ENCODE data around the gene HECTD4.

Gene HECTD4

GRCh38 chr12:112236786-112237185, 145.4 kb downstream of the HECTD4 start:
- Histone ChIP-seq H3K4me2 (ENCODE audit: insufficient read depth, low read length, poor library complexity, severe bottlenecking) (no peak overlapping the region), H3K18ac (ENCODE audit: low read length) (no peak overlapping the region), H3K9ac (ENCODE audit: low read depth, low read length, poor library complexity) (no peak overlapping the region), H4K8ac (ENCODE audit: low read depth, low read length) (no peak overlapping the region), H2BK120ac (ENCODE audit: low read depth, low read length) (no peak overlapping the region), H2BK12ac (ENCODE audit: low read length) (no peak overlapping the region), H3K23ac (ENCODE audit: low read depth, low read length, poor library complexity) (no peak overlapping the region), H2BK15ac (ENCODE audit: low read length) (no peak overlapping the region), H2AFZ (ENCODE audit: low read length) (no peak overlapping the region), H2BK5ac (ENCODE audit: low read length) (no peak overlapping the region), H3K4ac (ENCODE audit: low read length) (no peak overlapping the region), H3K27me3 (ENCODE audit: control insufficient read depth in 3 of 3, insufficient read depth in 3 of 3, low read depth in 1 of 3, low read length in 3 of 3) (no peaks in the 10 kb centered on the region), H3K79me1 (ENCODE audit: low read depth, low read length) (no peaks in the 10 kb centered on the region), H2AK5ac (ENCODE audit: low read depth, low read length) (no peak overlapping the region), H3K4me1 (ENCODE audit: control insufficient read depth in 2 of 2, insufficient read depth in 1 of 2, low read depth in 1 of 2, low read length in 2 of 2) (no peaks in the 10 kb centered on the region), H3K9me3 (replicated peaks in 1 of 2; ENCODE audit: control insufficient read depth in 2 of 2, insufficient read depth in 1 of 2, low read depth in 1 of 2, low read length in 2 of 2) (no peaks in the 10 kb centered on the region), H3K4me3 (ENCODE audit: low read length in 2 of 2) (no peak overlapping the region), H3K14ac (ENCODE audit: low read length) (no peak overlapping the region), H4K91ac (ENCODE audit: low read depth, low read length, poor library complexity) (no peak overlapping the region), H3K27ac (replicated peaks; ENCODE audit: low read length) (no peak overlapping the region), H3K36me3 (replicated peaks in 1 of 2; ENCODE audit: control insufficient read depth in 2 of 2, insufficient read depth in 2 of 2, low read length in 2 of 2) (peaks cover 25 to 88% of the 10 kb centered on the region in 2 donors)
- no peak for DNase-seq (ENCODE audit: low spot score)
- no CpG with 5 or more reads among the region's 7 CpGs for WGBS, 2 donors (ENCODE audit: extremely low coverage in 2 of 2, insufficient read length in 2 of 2, insufficient replicate concordance in 1 of 2)

DNA sequence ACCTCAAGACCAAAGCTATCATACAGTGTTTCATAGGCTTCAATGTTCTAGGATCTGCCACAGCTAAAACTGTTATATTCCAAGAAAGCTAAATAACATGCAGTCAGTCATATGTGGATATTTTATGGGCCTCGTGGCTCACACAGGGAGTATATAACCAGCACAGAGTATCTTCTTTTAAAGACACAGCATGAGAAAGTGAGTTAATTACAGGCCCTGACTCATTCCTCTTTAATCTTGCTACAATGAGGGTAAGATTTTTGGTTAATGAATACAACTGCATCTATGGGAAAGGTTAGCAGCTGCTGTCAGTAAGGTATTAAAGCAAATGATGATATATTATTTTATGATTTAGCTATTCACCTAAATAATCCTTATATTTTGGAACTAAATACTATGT, 145.8 kb downstream of the HECTD4 start:
- H3K23ac ChIP-seq (ENCODE audit: low read depth, low read length, poor library complexity) = no peak overlapping the region
- no peak for DNase-seq (ENCODE audit: low spot score)

DNA sequence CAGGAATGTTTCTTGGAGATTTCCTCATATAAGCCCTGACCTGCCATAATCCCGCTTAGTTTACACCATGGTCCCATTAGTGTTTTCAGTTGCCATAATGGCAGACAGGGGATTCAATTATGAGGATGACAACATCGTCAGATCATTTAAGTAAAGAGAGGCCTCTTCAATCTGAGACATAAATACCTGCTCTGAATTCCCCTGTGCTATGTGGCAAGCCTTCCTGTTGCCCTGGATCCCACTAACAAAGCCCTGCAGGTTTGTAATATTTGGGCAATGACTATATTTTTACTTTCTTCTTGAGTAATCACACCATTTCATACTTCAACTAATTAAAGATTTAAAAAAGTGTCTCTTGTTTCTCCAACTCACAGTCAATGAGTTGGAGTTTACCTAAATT, 147.9 kb downstream of the HECTD4 start:
- Histone ChIP-seq H3K36me3 (replicated peaks in 1 of 2; ENCODE audit: control insufficient read depth in 2 of 2, insufficient read depth in 2 of 2, low read length in 2 of 2) (peaks cover 29 to 88% of the 10 kb centered on the region in 2 donors), H4K91ac (ENCODE audit: low read depth, low read length, poor library complexity) (no peak overlapping the region), H2AFZ (ENCODE audit: low read length) (no peak overlapping the region), H2BK5ac (ENCODE audit: low read length) (no peak overlapping the region), H3K4me2 (ENCODE audit: insufficient read depth, low read length, poor library complexity, severe bottlenecking) (no peak overlapping the region), H3K79me1 (ENCODE audit: low read depth, low read length) (no peaks in the 10 kb centered on the region), H2BK12ac (ENCODE audit: low read length) (no peak overlapping the region), H2BK120ac (ENCODE audit: low read depth, low read length) (no peak overlapping the region), H3K23ac (ENCODE audit: low read depth, low read length, poor library complexity) (no peak overlapping the region), H3K14ac (ENCODE audit: low read length) (no peak overlapping the region), H4K8ac (ENCODE audit: low read depth, low read length) (no peak overlapping the region), H2BK15ac (ENCODE audit: low read length) (no peak overlapping the region), H3K27ac (replicated peaks; ENCODE audit: low read length) (no peak overlapping the region), H3K9me3 (replicated peaks in 1 of 2; ENCODE audit: control insufficient read depth in 2 of 2, insufficient read depth in 1 of 2, low read depth in 1 of 2, low read length in 2 of 2) (no peaks in the 10 kb centered on the region), H3K27me3 (ENCODE audit: control insufficient read depth in 3 of 3, insufficient read depth in 3 of 3, low read depth in 1 of 3, low read length in 3 of 3) (no peaks in the 10 kb centered on the region), H3K4ac (ENCODE audit: low read length) (no peak overlapping the region), H3K18ac (ENCODE audit: low read length) (no peak overlapping the region), H3K4me1 (ENCODE audit: control insufficient read depth in 2 of 2, insufficient read depth in 1 of 2, low read depth in 1 of 2, low read length in 2 of 2) (no peaks in the 10 kb centered on the region), H2AK5ac (ENCODE audit: low read depth, low read length) (no peak overlapping the region), H3K4me3 (ENCODE audit: low read length in 2 of 2) (no peak overlapping the region), H3K9ac (ENCODE audit: low read depth, low read length, poor library complexity) (no peak overlapping the region)
- WGBS, 2 donors (ENCODE audit: extremely low coverage in 2 of 2, insufficient read length in 2 of 2, insufficient replicate concordance in 1 of 2) = no CpG with 5 or more reads among the region's 2 CpGs
- no peak for DNase-seq (ENCODE audit: low spot score)

More for the DNA sequence above, 145.8 kb downstream of the HECTD4 start:
- Histone ChIP-seq H3K4me1 (ENCODE audit: control insufficient read depth in 2 of 2, insufficient read depth in 1 of 2, low read depth in 1 of 2, low read length in 2 of 2) (no peaks in the 10 kb centered on the region), H3K9ac (ENCODE audit: low read depth, low read length, poor library complexity) (no peak overlapping the region), H2AK5ac (ENCODE audit: low read depth, low read length) (no peak overlapping the region), H3K4ac (ENCODE audit: low read length) (no peak overlapping the region), H3K36me3 (replicated peaks in 1 of 2; ENCODE audit: control insufficient read depth in 2 of 2, insufficient read depth in 2 of 2, low read length in 2 of 2) (peaks cover 25 to 88% of the 10 kb centered on the region in 2 donors), H3K4me2 (ENCODE audit: insufficient read depth, low read length, poor library complexity, severe bottlenecking) (no peak overlapping the region), H3K18ac (ENCODE audit: low read length) (no peak overlapping the region), H3K9me3 (replicated peaks in 1 of 2; ENCODE audit: control insufficient read depth in 2 of 2, insufficient read depth in 1 of 2, low read depth in 1 of 2, low read length in 2 of 2) (no peaks in the 10 kb centered on the region), H2BK15ac (ENCODE audit: low read length) (no peak overlapping the region), H2AFZ (ENCODE audit: low read length) (no peak overlapping the region), H4K8ac (ENCODE audit: low read depth, low read length) (no peak overlapping the region), H2BK5ac (ENCODE audit: low read length) (no peak overlapping the region), H2BK120ac (ENCODE audit: low read depth, low read length) (no peak overlapping the region), H3K14ac (ENCODE audit: low read length) (no peak overlapping the region), H3K79me1 (ENCODE audit: low read depth, low read length) (no peaks in the 10 kb centered on the region), H4K91ac (ENCODE audit: low read depth, low read length, poor library complexity) (no peak overlapping the region), H3K4me3 (ENCODE audit: low read length in 2 of 2) (no peak overlapping the region), H2BK12ac (ENCODE audit: low read length) (no peak overlapping the region), H3K27ac (replicated peaks; ENCODE audit: low read length) (no peak overlapping the region), H3K27me3 (ENCODE audit: control insufficient read depth in 3 of 3, insufficient read depth in 3 of 3, low read depth in 1 of 3, low read length in 3 of 3) (no peaks in the 10 kb centered on the region)
- no CpG with 5 or more reads among the region's 1 CpG for WGBS, 2 donors (ENCODE audit: extremely low coverage in 2 of 2, insufficient read length in 2 of 2, insufficient replicate concordance in 1 of 2)

- peaks cover 25 to 88% of the 10 kb centered on the region in 2 donors for H3K36me3 ChIP-seq (replicated peaks in 1 of 2; ENCODE audit: control insufficient read depth in 2 of 2, insufficient read depth in 2 of 2, low read length in 2 of 2)
These were observed 149.0 kb downstream of the HECTD4 start for GRCh38 chr12:112233242-112233641.

More at GRCh38 chr12:112233242-112233641, 149.0 kb downstream of the HECTD4 start:
- no peak overlapping the region for H3K18ac ChIP-seq (ENCODE audit: low read length)
- WGBS, 2 donors (ENCODE audit: extremely low coverage in 2 of 2, insufficient read length in 2 of 2, insufficient replicate concordance in 1 of 2) = no CpG with 5 or more reads among the region's 4 CpGs
- no peak overlapping the region for H4K8ac ChIP-seq (ENCODE audit: low read depth, low read length)
- no peak overlapping the region for H2BK12ac ChIP-seq (ENCODE audit: low read length)
- H3K9me3 ChIP-seq (replicated peaks in 1 of 2; ENCODE audit: control insufficient read depth in 2 of 2, insufficient read depth in 1 of 2, low read depth in 1 of 2, low read length in 2 of 2) = no peaks in the 10 kb centered on the region
- H3K4ac ChIP-seq (ENCODE audit: low read length) = no peak overlapping the region
- H2BK5ac ChIP-seq (ENCODE audit: low read length) = no peak overlapping the region
- H3K9ac ChIP-seq (ENCODE audit: low read depth, low read length, poor library complexity) = no peak overlapping the region
- no peaks in the 10 kb centered on the region for H3K27me3 ChIP-seq (ENCODE audit: control insufficient read depth in 3 of 3, insufficient read depth in 3 of 3, low read depth in 1 of 3, low read length in 3 of 3)
- no peak overlapping the region for H3K27ac ChIP-seq (replicated peaks; ENCODE audit: low read length)
- no peak overlapping the region for H3K14ac ChIP-seq (ENCODE audit: low read length)
- no peak overlapping the region for H3K23ac ChIP-seq (ENCODE audit: low read depth, low read length, poor library complexity)
- no peak overlapping the region for H2AK5ac ChIP-seq (ENCODE audit: low read depth, low read length)
- DNase-seq (ENCODE audit: low spot score) = no peak
- no peak overlapping the region for H4K91ac ChIP-seq (ENCODE audit: low read depth, low read length, poor library complexity)
- H2BK120ac ChIP-seq (ENCODE audit: low read depth, low read length) = no peak overlapping the region
- no peaks in the 10 kb centered on the region for H3K4me1 ChIP-seq (ENCODE audit: control insufficient read depth in 2 of 2, insufficient read depth in 1 of 2, low read depth in 1 of 2, low read length in 2 of 2)
- H3K4me3 ChIP-seq (ENCODE audit: low read length in 2 of 2) = no peak overlapping the region
- H2AFZ ChIP-seq (ENCODE audit: low read length) = no peak overlapping the region
- no peak overlapping the region for H2BK15ac ChIP-seq (ENCODE audit: low read length)
- no peak overlapping the region for H3K4me2 ChIP-seq (ENCODE audit: insufficient read depth, low read length, poor library complexity, severe bottlenecking)
- H3K79me1 ChIP-seq (ENCODE audit: low read depth, low read length) = no peaks in the 10 kb centered on the region

Data from neuronal stem cell (in vitro differentiated cells).